K562 (cell line): Measurements from ENCODE around the gene MAP3K4. TPM values are rescaled to one million over a fixed set of nuclear protein-coding genes. Genes with fewer than 3 reads are reported as not detected.

Experiments
- KLF6 ChIP-seq: fragments of 250-450 bp; sonication (Bioruptor Pico); IDR thresholded peaks from 2 replicates; pipeline ENCODE4 v1.4.0; 2020; ENCODE audit warnings: mild to moderate bottlenecking, moderate library complexity, borderline replicate concordance
- RAD21 ChIP-seq, 2 experiments: fragments of 250-450 bp in 1 of 2; fragments of 450-650 bp in 1 of 2; sonication (Bioruptor Pico) in 1 of 2; formaldehyde crosslinking in 1 of 2; IDR thresholded peaks in 1 of 2; conservative IDR thresholded peaks in 1 of 2; 2 replicates each; pipeline versions ENCODE4 v1.4.0 to v1.8.0; 2020 to 2022; ENCODE audit warnings: mild to moderate bottlenecking in 2 of 2, moderate library complexity in 1 of 2
- SOX6 ChIP-seq: fragments of 450-650 bp; IDR thresholded peaks from 2 replicates; pipeline ENCODE4 v1.6.1; 2014; ENCODE audit warnings: mild to moderate bottlenecking
- ZBTB33 ChIP-seq: sonication (generic); formaldehyde crosslinking; IDR thresholded peaks from 2 replicates; pipeline ENCODE4 v1.8.1; 2023; ENCODE audit warnings: mild to moderate bottlenecking, missing genetic modification reagents
- ZNF407 ChIP-seq: fragments of 450-650 bp; IDR thresholded peaks from 2 replicates; pipeline ENCODE4 v1.6.1; 2016; ENCODE audit warnings: low read depth
- polyA plus RNA-seq, 8 experiments: library from polyadenylated mRNA; depleted of rRNA in 4 of 8; stranded (reverse) in 5 of 8; unstranded in 3 of 8; fragments of >200 nt; fragmentation: Nextera tagmentation in 2 of 8; fragmentation: Illumina TruSeq in 1 of 8; extraction: Ambion mirVana in 2 of 8; extraction: Trizol in 1 of 8; gene quantifications; 2 replicates each; pipeline versions ENCODE4 v1.2.1 to v1.2.3, GENCODE V29; 2011 to 2014; ENCODE audit warnings: inconsistent platforms in 1 of 8, missing spikeins in 1 of 8
- total RNA-seq, 7 experiments: library from RNA; depleted of rRNA in 6 of 7; stranded (reverse); fragments of >200 nt in 6 of 7; fragmentation: Illumina TruSeq in 2 of 7; extraction: Trizol in 2 of 7; gene quantifications; 2 replicates each; pipeline versions ENCODE4 v1.2.1 to v1.2.3, GENCODE V29; 2011 to 2021; ENCODE audit warnings: low replicate concordance in 1 of 7

The MAP3K4 gene
- total and polyA plus RNA-seq, 9 of the 15 experiments (the other 6 are each of a cell fraction or from before 2014, with no cell fraction given): 21.0 to 77.2 (median 48.9) TPM

GRCh38 chr6:161094955-161095354, 103.4 kb downstream of the MAP3K4 start (continued):
- TF ChIP-seq ZNF407: no peak
- no peak for TF ChIP-seq KLF6 (CRISPR knock-in tag)
- peak; percentile 68 for TF ChIP-seq ZBTB33
- no peak for TF ChIP-seq SOX6
- TF ChIP-seq RAD21 (CRISPR knock-in tag; conservative IDR thresholded peaks at IDR 0.05 in 1 of 2, IDR thresholded peaks at IDR 0.05 in 1 of 2): peak in 1 of 2 experiments; percentile 13; a peak in 1 of 4 replicates
